ENCODE data around the gene ITGB4. TPM values are rescaled to one million over a fixed set of nuclear protein-coding genes. Genes with fewer than 3 reads are reported as not detected.

The ITGB4 gene
- total RNA-seq, 4 donors from 2014 or later: 10.7 to 27.0 (median 17.3) TPM

GRCh38 chr17:75736173-75736835, 15.0 kb downstream of the ITGB4 start:
- ATAC-seq (ENCODE audit: low FRiP score) (no peak), DNase-seq (ENCODE audit: low spot score) (no peak)
- no peak for TF ChIP-seq CTCF (IDR thresholded peaks at IDR 0.05)

GRCh38 chr17:75737133-75737962, 16.1 kb downstream of the ITGB4 start:
- no peak for TF ChIP-seq CTCF (IDR thresholded peaks at IDR 0.05)
- ATAC-seq (ENCODE audit: low FRiP score): no peak

GRCh38 chr17:75738218-75738802, 17.1 kb downstream of the ITGB4 start:
- no peak for TF ChIP-seq CTCF (IDR thresholded peaks at IDR 0.05)
- DNase-seq (ENCODE audit: low spot score) (no peak), ATAC-seq (ENCODE audit: low FRiP score) (no peak)

More at GRCh38 chr17:75737133-75737962, 16.1 kb downstream of the ITGB4 start:
- no peak for DNase-seq (ENCODE audit: low spot score)

GRCh38 chr17:75739174-75739573, 17.9 kb downstream of the ITGB4 start:
- TF ChIP-seq CTCF (IDR thresholded peaks at IDR 0.05): no peak
- ATAC-seq (ENCODE audit: low FRiP score): no peak
- no peak for DNase-seq (ENCODE audit: low spot score)

GRCh38 chr17:75739801-75740200, 18.5 kb downstream of the ITGB4 start:
- ATAC-seq (ENCODE audit: low FRiP score): no peak
- no peak for TF ChIP-seq CTCF (IDR thresholded peaks at IDR 0.05)
- DNase-seq (ENCODE audit: low spot score): no peak

- no peak for TF ChIP-seq CTCF (IDR thresholded peaks at IDR 0.05)
- ATAC-seq (ENCODE audit: low FRiP score) (no peak), DNase-seq (ENCODE audit: low spot score) (no peak)
These were observed 19.0 kb downstream of the ITGB4 start for GRCh38 chr17:75740215-75740614.
